K562 treated with DMSO at 1 percent for 24 hours (cell line): Measurements from ENCODE around the gene MFSD1. TPM values are rescaled to one million over a fixed set of nuclear protein-coding genes. Genes with fewer than 3 reads are reported as not detected.

Experiments
- total RNA-seq: library from RNA; unstranded; fragments of 300-600 nt; gene quantifications from 2 replicates; pipeline ENCODE4 v1.2.3, GENCODE V29; 2022; ENCODE audit warnings: low read depth; ENCODE audit not compliant: insufficient read depth

MFSD1 gene, protein sequence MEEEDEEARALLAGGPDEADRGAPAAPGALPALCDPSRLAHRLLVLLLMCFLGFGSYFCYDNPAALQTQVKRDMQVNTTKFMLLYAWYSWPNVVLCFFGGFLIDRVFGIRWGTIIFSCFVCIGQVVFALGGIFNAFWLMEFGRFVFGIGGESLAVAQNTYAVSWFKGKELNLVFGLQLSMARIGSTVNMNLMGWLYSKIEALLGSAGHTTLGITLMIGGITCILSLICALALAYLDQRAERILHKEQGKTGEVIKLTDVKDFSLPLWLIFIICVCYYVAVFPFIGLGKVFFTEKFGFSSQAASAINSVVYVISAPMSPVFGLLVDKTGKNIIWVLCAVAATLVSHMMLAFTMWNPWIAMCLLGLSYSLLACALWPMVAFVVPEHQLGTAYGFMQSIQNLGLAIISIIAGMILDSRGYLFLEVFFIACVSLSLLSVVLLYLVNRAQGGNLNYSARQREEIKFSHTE
- 16.5 and 22.1 TPM in 2 replicates for total RNA-seq

DNA sequence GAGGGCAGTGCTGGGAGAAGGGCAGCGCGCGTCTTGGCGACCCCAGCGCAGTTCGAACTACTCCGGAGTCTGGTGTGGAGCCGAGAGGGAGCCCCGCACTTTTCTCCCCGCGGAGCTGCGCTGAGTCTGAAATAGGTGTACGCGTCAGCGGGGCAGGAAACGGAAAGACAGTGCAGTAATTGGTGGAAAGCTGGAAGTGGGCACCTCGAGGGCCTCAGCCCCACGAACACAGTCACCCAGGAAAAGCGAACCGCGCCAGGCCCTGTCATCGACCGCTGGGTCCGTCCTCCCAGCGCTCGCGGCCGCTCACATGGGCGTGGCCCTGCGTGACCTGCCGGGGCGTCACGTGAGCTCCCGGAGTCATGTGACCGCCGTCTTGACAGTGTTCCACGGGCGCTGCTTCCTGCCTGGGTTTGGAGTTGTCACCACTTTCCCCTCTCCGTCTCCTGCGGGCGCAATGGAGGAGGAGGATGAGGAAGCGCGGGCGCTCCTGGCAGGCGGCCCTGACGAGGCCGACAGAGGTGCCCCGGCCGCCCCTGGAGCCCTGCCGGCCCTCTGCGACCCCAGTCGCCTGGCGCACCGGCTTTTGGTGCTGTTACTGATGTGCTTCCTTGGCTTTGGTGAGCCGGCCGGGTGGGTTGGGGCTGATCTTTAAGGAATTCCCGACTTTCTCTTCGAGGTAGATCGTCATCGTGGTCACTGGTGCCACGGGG, at the start of gene MFSD1:
Gene MFSD1, plus strand, starts transcription at position 359 of the 713 bp plus-strand sequence. Its CDS starts 99 bp downstream, at position 458.

Other genes starting within 250 kb of the MFSD1 start
- 13.0 and 14.5 TPM in 2 replicates for gene MLF1, start 230.9 kb upstream of the MFSD1 start, total RNA-seq
- gene GFM1, start 157.5 kb upstream of the MFSD1 start, total RNA-seq, result 16.3 and 16.8 TPM in 2 replicates
- gene LXN, start 129.4 kb upstream of the MFSD1 start, total RNA-seq, result not detected in 2 replicates
- gene RARRES1, start 69.6 kb upstream of the MFSD1 start, total RNA-seq, result not detected in 2 replicates